ENCODE results near the gene YAF2.

Gene YAF2

GRCh38 chr12:42238240-42239140 is at the start of gene YAF2:
Gene YAF2 (minus strand): TSS chr12:42238248. CDS start chr12:42238180, 68 bp downstream.
- DNase-seq: peak; percentile 69

- no peak for DNase-seq
These were observed 48.7 kb upstream of the YAF2 start for GRCh38 chr12:42286741-42287140.

GRCh38 chr12:42285431-42285830 is 47.4 kb upstream of the YAF2 start:
- no peak for DNase-seq

- no peak for DNase-seq
These were observed 46.8 kb upstream of the YAF2 start for GRCh38 chr12:42284876-42285275.

- DNase-seq: no peak
These were observed 46.1 kb upstream of the YAF2 start for GRCh38 chr12:42284157-42284556.

- DNase-seq: no peak
These were observed 45.7 kb upstream of the YAF2 start for GRCh38 chr12:42283739-42284138.

- no peak for DNase-seq
These were observed 44.2 kb upstream of the YAF2 start for GRCh38 chr12:42282294-42282693.

- DNase-seq: no peak
These were observed 43.8 kb upstream of the YAF2 start for GRCh38 chr12:42281844-42282243.

GRCh38 chr12:42281278-42281677 is 43.2 kb upstream of the YAF2 start:
- no peak for DNase-seq

GRCh38 chr12:42278128-42278510 is 40.1 kb upstream of the YAF2 start:
- no peak for DNase-seq

- no peak for DNase-seq
These were observed 39.5 kb upstream of the YAF2 start for GRCh38 chr12:42277396-42278127.

- DNase-seq: no peak
These were observed 37.5 kb upstream of the YAF2 start for GRCh38 chr12:42275499-42275898.

- no peak for DNase-seq
These were observed 35.7 kb upstream of the YAF2 start for GRCh38 chr12:42273706-42274105.

GRCh38 chr12:42270596-42270995 is 32.5 kb upstream of the YAF2 start:
- no peak for DNase-seq

GRCh38 chr12:42267413-42268190 is 29.6 kb upstream of the YAF2 start:
- DNase-seq: no peak

- no peak for DNase-seq
These were observed 28.7 kb upstream of the YAF2 start for GRCh38 chr12:42266579-42267230.

- no peak for DNase-seq
These were observed 24.2 kb upstream of the YAF2 start for GRCh38 chr12:42262271-42262670.

- DNase-seq: no peak
These were observed 23.7 kb upstream of the YAF2 start for GRCh38 chr12:42261708-42262107.

- no peak for DNase-seq
These were observed 22.5 kb upstream of the YAF2 start for GRCh38 chr12:42260518-42260917.

- no peak for DNase-seq
These were observed 21.7 kb upstream of the YAF2 start for GRCh38 chr12:42259699-42260098.

- no peak for DNase-seq
These were observed 17.8 kb upstream of the YAF2 start for GRCh38 chr12:42255866-42256261.

- no peak for DNase-seq
These were observed 17.3 kb upstream of the YAF2 start for GRCh38 chr12:42255221-42255865.
